Type B pancreatic cell (in vitro differentiated cells): ENCODE results near the gene LTBP2. TPM values are rescaled to one million over a fixed set of nuclear protein-coding genes. Genes with fewer than 3 reads are reported as not detected.

Experiments
- DNase-seq: peaks from one replicate; pipeline ENCODE4 v3.0.0; 2021; ENCODE audit warnings: mixed read lengths; ENCODE audit not compliant: unreplicated experiment; ENCODE audit errors: extremely low spot score
- H3K27ac Mint-ChIP-seq: 2 replicates; pipeline ENCODE4 v1.8.0; 2021; ENCODE audit warnings: mild to moderate bottlenecking, mixed read lengths
- H3K27me3 Mint-ChIP-seq: 2 replicates; pipeline ENCODE4 v1.8.0; 2021; ENCODE audit warnings: mixed read lengths
- H3K36me3 Mint-ChIP-seq: 2 replicates; pipeline ENCODE4 v1.8.0; 2021; ENCODE audit warnings: mixed read lengths
- H3K4me1 Mint-ChIP-seq: one replicate; pipeline ENCODE4 v1.8.0; 2021; ENCODE audit warnings: mixed read lengths; ENCODE audit not compliant: unreplicated experiment
- H3K4me3 Mint-ChIP-seq: 2 replicates; pipeline ENCODE4 v1.8.0; 2021; ENCODE audit warnings: mild to moderate bottlenecking, mixed read lengths
- H3K9me3 Mint-ChIP-seq: 2 replicates; pipeline ENCODE4 v1.8.0; 2021; ENCODE audit warnings: mixed read lengths
- CTCF ChIP-seq: fragments of 200-600 bp; sonication (generic); conservative IDR thresholded peaks from 2 replicates; pipeline ENCODE4 v1.5.0; 2021; ENCODE audit warnings: antibody characterized with exemption, mild to moderate bottlenecking
- total RNA-seq: library from RNA; stranded (reverse); gene quantifications from 2 replicates; pipeline ENCODE4 v1.2.1, GENCODE V29; 2021; ENCODE audit warnings: low replicate concordance

LTBP2 gene
- total RNA-seq, 1 donor from 2014 or later: 1.1 TPM

DNA sequence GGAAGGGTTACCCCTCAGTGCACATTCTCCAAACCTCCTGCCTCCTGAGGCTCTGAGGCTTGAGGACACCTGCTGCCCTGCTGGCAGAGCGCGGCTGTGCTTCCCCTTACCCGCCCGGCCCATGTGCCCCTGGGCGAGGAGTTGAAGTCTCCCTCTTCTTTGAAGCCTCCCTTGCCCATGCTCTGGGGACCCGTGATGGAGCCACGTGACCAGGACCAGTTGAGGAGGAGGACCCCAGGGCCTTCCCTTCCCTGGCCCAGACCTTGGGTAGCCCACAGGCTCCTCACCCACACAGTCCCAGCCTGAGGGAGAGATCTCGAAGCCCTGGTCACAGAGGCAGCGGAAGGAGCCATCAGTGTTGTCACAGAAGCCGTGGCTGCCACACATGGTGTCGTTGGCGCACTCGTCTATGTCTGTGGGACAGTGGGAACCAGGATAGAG, 105.6 kb downstream of the LTBP2 start:
- no peak for TF ChIP-seq CTCF
- H3K4me1 Mint-ChIP-seq: peaks cover 4% of the 10 kb centered on the region
- H3K9me3 Mint-ChIP-seq: no peaks in the 10 kb centered on the region
- peaks cover 8% of the 10 kb centered on the region for H3K27me3 Mint-ChIP-seq
- no peak for DNase-seq
- no peaks in the 10 kb centered on the region for H3K36me3 Mint-ChIP-seq
- no peak overlapping the region for H3K4me3 Mint-ChIP-seq
- no peak overlapping the region for H3K27ac Mint-ChIP-seq

- no peak for TF ChIP-seq CTCF
- H3K9me3 Mint-ChIP-seq: no peaks in the 10 kb centered on the region
- H3K27me3 Mint-ChIP-seq: peaks cover 4% of the 10 kb centered on the region
- no peak overlapping the region for H3K4me3 Mint-ChIP-seq
- no peak for DNase-seq
- no peaks in the 10 kb centered on the region for H3K36me3 Mint-ChIP-seq
- H3K4me1 Mint-ChIP-seq: peaks cover 4% of the 10 kb centered on the region
- H3K27ac Mint-ChIP-seq: no peak overlapping the region
These were observed 106.2 kb downstream of the LTBP2 start for GRCh38 chr14:74505831-74506230.

GRCh38 chr14:74504874-74505720, 106.9 kb downstream of the LTBP2 start:
- no peak for DNase-seq
- Mint-ChIP-seq H3K9me3 (no peaks in the 10 kb centered on the region), H3K27ac (no peak overlapping the region), H3K4me1 (peaks cover 4% of the 10 kb centered on the region), H3K4me3 (no peak overlapping the region), H3K27me3 (peaks cover 4% of the 10 kb centered on the region), H3K36me3 (no peaks in the 10 kb centered on the region)
- no peak for TF ChIP-seq CTCF

GRCh38 chr14:74504412-74504811, 107.6 kb downstream of the LTBP2 start:
- no peak overlapping the region for H3K27ac Mint-ChIP-seq
- H3K9me3 Mint-ChIP-seq: no peaks in the 10 kb centered on the region
- peaks cover 4% of the 10 kb centered on the region for H3K4me1 Mint-ChIP-seq
- no peak overlapping the region for H3K4me3 Mint-ChIP-seq
- no peak for DNase-seq
- no peaks in the 10 kb centered on the region for H3K36me3 Mint-ChIP-seq
- peaks cover under 1% of the 10 kb centered on the region for H3K27me3 Mint-ChIP-seq
- no peak for TF ChIP-seq CTCF

GRCh38 chr14:74503938-74504335, 108.1 kb downstream of the LTBP2 start:
- Mint-ChIP-seq H3K9me3 (no peaks in the 10 kb centered on the region), H3K4me3 (no peak overlapping the region), H3K36me3 (no peaks in the 10 kb centered on the region), H3K27me3 (no peaks in the 10 kb centered on the region), H3K4me1 (peaks cover 4% of the 10 kb centered on the region), H3K27ac (no peak overlapping the region)
- DNase-seq: no peak
- no peak for TF ChIP-seq CTCF
